Urothelium cell line (cell line): ENCODE data around the gene TMEM184B.

Source experiments
- DNase-seq: peaks from one replicate; pipeline ENCODE4 v3.0.0; 2011; ENCODE audit warnings: low spot score, mixed read lengths
- FAIRE-seq: peaks from 2 replicates; lab custom pipeline; 2011; peaks lifted over from hg19 to GRCh38; lab: Jason Lieb, UNC

TMEM184B gene

GRCh38 chr22:38282397-38282796, 9.6 kb upstream of the TMEM184B start:
- DNase-seq = no peak
- FAIRE-seq = peak; percentile 61

GRCh38 chr22:38276166-38276565, 3.4 kb upstream of the TMEM184B start:
- no peak for FAIRE-seq
- no peak for DNase-seq

- peak; percentile 24 for DNase-seq
- no peak for FAIRE-seq
Observed at GRCh38 chr22:38273135-38273826, 471 bp upstream of the TMEM184B start.

GRCh38 chr22:38271927-38272372, 860 bp downstream of the TMEM184B start:
- DNase-seq = peak; percentile 31
- FAIRE-seq = no peak

GRCh38 chr22:38271101-38271500, 1.7 kb downstream of the TMEM184B start:
- DNase-seq (no peak), FAIRE-seq (no peak)

GRCh38 chr22:38270091-38270992, 2.5 kb downstream of the TMEM184B start:
- DNase-seq (no peak), FAIRE-seq (no peak)

GRCh38 chr22:38269466-38269865, 3.3 kb downstream of the TMEM184B start:
- no peak for DNase-seq
- no peak for FAIRE-seq

- FAIRE-seq = no peak
- no peak for DNase-seq
Observed at GRCh38 chr22:38267086-38267485, 5.7 kb downstream of the TMEM184B start.

GRCh38 chr22:38266120-38266519, 6.7 kb downstream of the TMEM184B start:
- no peak for DNase-seq
- peak; percentile 13 for FAIRE-seq

- DNase-seq = no peak
- FAIRE-seq = no peak
Observed at GRCh38 chr22:38264322-38264843, 8.4 kb downstream of the TMEM184B start.

GRCh38 chr22:38262051-38262795, 10.6 kb downstream of the TMEM184B start:
- DNase-seq (no peak), FAIRE-seq (no peak)

- FAIRE-seq (no peak), DNase-seq (no peak)
Observed at GRCh38 chr22:38260761-38261681, 11.8 kb downstream of the TMEM184B start.

GRCh38 chr22:38259370-38259769, 13.4 kb downstream of the TMEM184B start:
- DNase-seq = no peak
- FAIRE-seq = no peak

GRCh38 chr22:38258895-38259294, 13.9 kb downstream of the TMEM184B start:
- no peak for DNase-seq
- FAIRE-seq = no peak

- FAIRE-seq (no peak), DNase-seq (no peak)
Observed at GRCh38 chr22:38257650-38258250, 15.1 kb downstream of the TMEM184B start.

GRCh38 chr22:38257181-38257580, 15.6 kb downstream of the TMEM184B start:
- DNase-seq (no peak), FAIRE-seq (no peak)

- DNase-seq (no peak), FAIRE-seq (peak; percentile 73)
Observed at GRCh38 chr22:38255697-38256096, 17.1 kb downstream of the TMEM184B start.

- DNase-seq = no peak
- peak; percentile 27 for FAIRE-seq
Observed at GRCh38 chr22:38251341-38251692, 21.5 kb downstream of the TMEM184B start.

GRCh38 chr22:38250643-38251340, 22.0 kb downstream of the TMEM184B start:
- DNase-seq = no peak
- no peak for FAIRE-seq
